WTC11 (cell line): ENCODE measurements around the gene PMF1.

ENCODE experiments used
- ATF3 ChIP-seq: sonication (generic); formaldehyde crosslinking; conservative IDR thresholded peaks from 2 replicates; pipeline ENCODE4 v1.8.1; 2022; ENCODE audit warnings: mild to moderate bottlenecking, missing genetic modification reagents
- E2F4 ChIP-seq: sonication (generic); formaldehyde crosslinking; IDR thresholded peaks from 2 replicates; pipeline ENCODE4 v1.8.1; 2022; ENCODE audit warnings: low read depth, mild to moderate bottlenecking, moderate library complexity, missing genetic modification reagents, borderline replicate concordance
- FOXJ3 ChIP-seq: sonication (generic); formaldehyde crosslinking; IDR thresholded peaks from 2 replicates; pipeline ENCODE4 v1.9.0; 2021; ENCODE audit warnings: missing genetic modification reagents, mild to moderate bottlenecking, borderline replicate concordance
- HMGXB4 ChIP-seq: sonication (generic); formaldehyde crosslinking; IDR thresholded peaks from 2 replicates; pipeline ENCODE4 v1.8.1; 2023; ENCODE audit warnings: mild to moderate bottlenecking, moderate library complexity, missing genetic modification reagents
- JUN ChIP-seq: sonication (generic); formaldehyde crosslinking; IDR thresholded peaks from 2 replicates; pipeline ENCODE4 v1.8.0; 2023; ENCODE audit warnings: mild to moderate bottlenecking, missing genetic modification reagents
- MAX ChIP-seq: sonication (generic); formaldehyde crosslinking; IDR thresholded peaks from 2 replicates; pipeline ENCODE4 v1.8.0; 2022; ENCODE audit warnings: mild to moderate bottlenecking, missing genetic modification reagents
- NFE2L1 ChIP-seq: sonication (generic); formaldehyde crosslinking; IDR thresholded peaks from 2 replicates; pipeline ENCODE4 v1.8.1; 2023; ENCODE audit warnings: missing genetic modification reagents
- NR3C1 ChIP-seq: sonication (generic); formaldehyde crosslinking; conservative IDR thresholded peaks from 2 replicates; pipeline ENCODE4 v1.8.1; 2023; ENCODE audit warnings: low read depth, mild to moderate bottlenecking, missing genetic modification reagents
- PRDM15 ChIP-seq: sonication (generic); formaldehyde crosslinking; IDR thresholded peaks from 2 replicates; pipeline ENCODE4 v1.8.0; 2022; ENCODE audit warnings: missing genetic modification reagents
- TCF7 ChIP-seq: sonication (generic); formaldehyde crosslinking; IDR thresholded peaks from 2 replicates; pipeline ENCODE4 v1.8.0; 2022; ENCODE audit warnings: mild to moderate bottlenecking, low read depth, missing genetic modification reagents, moderate library complexity
- TP53 ChIP-seq: sonication (generic); formaldehyde crosslinking; IDR thresholded peaks from 2 replicates; pipeline ENCODE4 v1.8.1; 2023; ENCODE audit warnings: mild to moderate bottlenecking, missing genetic modification reagents
- TF ChIP-seq, protein P1 (sequence below): fragments of 200-600 bp; IDR thresholded peaks from 2 replicates; pipeline ENCODE4 v1.8.0; 2022; ENCODE audit warnings: antibody characterized with exemption

- TF ChIP-seq, protein P1, sequence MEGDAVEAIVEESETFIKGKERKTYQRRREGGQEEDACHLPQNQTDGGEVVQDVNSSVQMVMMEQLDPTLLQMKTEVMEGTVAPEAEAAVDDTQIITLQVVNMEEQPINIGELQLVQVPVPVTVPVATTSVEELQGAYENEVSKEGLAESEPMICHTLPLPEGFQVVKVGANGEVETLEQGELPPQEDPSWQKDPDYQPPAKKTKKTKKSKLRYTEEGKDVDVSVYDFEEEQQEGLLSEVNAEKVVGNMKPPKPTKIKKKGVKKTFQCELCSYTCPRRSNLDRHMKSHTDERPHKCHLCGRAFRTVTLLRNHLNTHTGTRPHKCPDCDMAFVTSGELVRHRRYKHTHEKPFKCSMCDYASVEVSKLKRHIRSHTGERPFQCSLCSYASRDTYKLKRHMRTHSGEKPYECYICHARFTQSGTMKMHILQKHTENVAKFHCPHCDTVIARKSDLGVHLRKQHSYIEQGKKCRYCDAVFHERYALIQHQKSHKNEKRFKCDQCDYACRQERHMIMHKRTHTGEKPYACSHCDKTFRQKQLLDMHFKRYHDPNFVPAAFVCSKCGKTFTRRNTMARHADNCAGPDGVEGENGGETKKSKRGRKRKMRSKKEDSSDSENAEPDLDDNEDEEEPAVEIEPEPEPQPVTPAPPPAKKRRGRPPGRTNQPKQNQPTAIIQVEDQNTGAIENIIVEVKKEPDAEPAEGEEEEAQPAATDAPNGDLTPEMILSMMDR, result no peak
- TF ChIP-seq TP53 (CRISPR knock-in tag) (no peak), HMGXB4 (CRISPR knock-in tag) (no peak), FOXJ3 (CRISPR knock-in tag) (no peak), MAX (no peak), ATF3 (CRISPR knock-in tag) (no peak), JUN (CRISPR knock-in tag) (no peak), PRDM15 (CRISPR knock-in tag) (no peak), NR3C1 (CRISPR knock-in tag) (no peak), NFE2L1 (CRISPR knock-in tag) (0 out of 2 replicates have a peak, but pooled peaks have one; percentile 12), TCF7 (CRISPR knock-in tag) (no peak), E2F4 (no peak)
These were observed 34.7 kb upstream of the PMF1 start for GRCh38 chr1:156177919-156178654.
